ENCODE results near the gene IRS2.

DNA sequence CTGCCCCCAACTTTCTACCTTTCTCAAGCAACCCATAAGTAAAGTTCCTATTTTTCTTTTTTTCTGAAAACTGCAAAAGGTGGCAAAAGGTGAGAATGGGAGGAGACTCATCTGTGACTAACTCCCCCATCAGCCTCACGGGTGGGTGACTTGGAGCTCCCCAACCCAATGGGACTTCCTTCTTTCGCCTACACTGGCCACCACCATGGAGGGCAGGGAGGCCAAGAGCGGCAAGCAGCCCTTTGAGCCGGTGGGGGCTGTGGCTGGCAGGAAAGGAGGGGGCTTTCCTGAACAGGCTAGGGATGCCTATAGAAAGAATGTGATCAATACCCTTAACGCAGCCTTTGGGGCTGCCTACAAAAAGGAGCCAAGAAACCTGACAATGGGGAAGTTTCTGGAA, 16.5 kb downstream of the IRS2 start:
- TF ChIP-seq, protein P1, sequence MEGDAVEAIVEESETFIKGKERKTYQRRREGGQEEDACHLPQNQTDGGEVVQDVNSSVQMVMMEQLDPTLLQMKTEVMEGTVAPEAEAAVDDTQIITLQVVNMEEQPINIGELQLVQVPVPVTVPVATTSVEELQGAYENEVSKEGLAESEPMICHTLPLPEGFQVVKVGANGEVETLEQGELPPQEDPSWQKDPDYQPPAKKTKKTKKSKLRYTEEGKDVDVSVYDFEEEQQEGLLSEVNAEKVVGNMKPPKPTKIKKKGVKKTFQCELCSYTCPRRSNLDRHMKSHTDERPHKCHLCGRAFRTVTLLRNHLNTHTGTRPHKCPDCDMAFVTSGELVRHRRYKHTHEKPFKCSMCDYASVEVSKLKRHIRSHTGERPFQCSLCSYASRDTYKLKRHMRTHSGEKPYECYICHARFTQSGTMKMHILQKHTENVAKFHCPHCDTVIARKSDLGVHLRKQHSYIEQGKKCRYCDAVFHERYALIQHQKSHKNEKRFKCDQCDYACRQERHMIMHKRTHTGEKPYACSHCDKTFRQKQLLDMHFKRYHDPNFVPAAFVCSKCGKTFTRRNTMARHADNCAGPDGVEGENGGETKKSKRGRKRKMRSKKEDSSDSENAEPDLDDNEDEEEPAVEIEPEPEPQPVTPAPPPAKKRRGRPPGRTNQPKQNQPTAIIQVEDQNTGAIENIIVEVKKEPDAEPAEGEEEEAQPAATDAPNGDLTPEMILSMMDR (IDR thresholded peaks at IDR 0.05; ENCODE audit: low read depth, low read length, missing input control), result no peak
- TF ChIP-seq FOXA1 (IDR thresholded peaks at IDR 0.05), result no peak
- TF ChIP-seq, protein P2, sequence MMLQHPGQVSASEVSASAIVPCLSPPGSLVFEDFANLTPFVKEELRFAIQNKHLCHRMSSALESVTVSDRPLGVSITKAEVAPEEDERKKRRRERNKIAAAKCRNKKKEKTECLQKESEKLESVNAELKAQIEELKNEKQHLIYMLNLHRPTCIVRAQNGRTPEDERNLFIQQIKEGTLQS (IDR thresholded peaks at IDR 0.05), result no peak
- TF ChIP-seq, protein P3, sequence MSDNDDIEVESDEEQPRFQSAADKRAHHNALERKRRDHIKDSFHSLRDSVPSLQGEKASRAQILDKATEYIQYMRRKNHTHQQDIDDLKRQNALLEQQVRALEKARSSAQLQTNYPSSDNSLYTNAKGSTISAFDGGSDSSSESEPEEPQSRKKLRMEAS (IDR thresholded peaks at IDR 0.05), result no peak
- TF ChIP-seq, protein P4, sequence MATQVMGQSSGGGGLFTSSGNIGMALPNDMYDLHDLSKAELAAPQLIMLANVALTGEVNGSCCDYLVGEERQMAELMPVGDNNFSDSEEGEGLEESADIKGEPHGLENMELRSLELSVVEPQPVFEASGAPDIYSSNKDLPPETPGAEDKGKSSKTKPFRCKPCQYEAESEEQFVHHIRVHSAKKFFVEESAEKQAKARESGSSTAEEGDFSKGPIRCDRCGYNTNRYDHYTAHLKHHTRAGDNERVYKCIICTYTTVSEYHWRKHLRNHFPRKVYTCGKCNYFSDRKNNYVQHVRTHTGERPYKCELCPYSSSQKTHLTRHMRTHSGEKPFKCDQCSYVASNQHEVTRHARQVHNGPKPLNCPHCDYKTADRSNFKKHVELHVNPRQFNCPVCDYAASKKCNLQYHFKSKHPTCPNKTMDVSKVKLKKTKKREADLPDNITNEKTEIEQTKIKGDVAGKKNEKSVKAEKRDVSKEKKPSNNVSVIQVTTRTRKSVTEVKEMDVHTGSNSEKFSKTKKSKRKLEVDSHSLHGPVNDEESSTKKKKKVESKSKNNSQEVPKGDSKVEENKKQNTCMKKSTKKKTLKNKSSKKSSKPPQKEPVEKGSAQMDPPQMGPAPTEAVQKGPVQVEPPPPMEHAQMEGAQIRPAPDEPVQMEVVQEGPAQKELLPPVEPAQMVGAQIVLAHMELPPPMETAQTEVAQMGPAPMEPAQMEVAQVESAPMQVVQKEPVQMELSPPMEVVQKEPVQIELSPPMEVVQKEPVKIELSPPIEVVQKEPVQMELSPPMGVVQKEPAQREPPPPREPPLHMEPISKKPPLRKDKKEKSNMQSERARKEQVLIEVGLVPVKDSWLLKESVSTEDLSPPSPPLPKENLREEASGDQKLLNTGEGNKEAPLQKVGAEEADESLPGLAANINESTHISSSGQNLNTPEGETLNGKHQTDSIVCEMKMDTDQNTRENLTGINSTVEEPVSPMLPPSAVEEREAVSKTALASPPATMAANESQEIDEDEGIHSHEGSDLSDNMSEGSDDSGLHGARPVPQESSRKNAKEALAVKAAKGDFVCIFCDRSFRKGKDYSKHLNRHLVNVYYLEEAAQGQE (IDR thresholded peaks at IDR 0.05), result no peak
- no peak for TF ChIP-seq RXRA (IDR thresholded peaks at IDR 0.05)
